Neural cell (in vitro differentiated cells): ENCODE results near the gene AMIGO3.

Experiments
- CTCF ChIP-seq: fragments of 450-650 bp; IDR thresholded peaks from 2 replicates; pipeline ENCODE4 v1.5.1; 2014; ENCODE audit warnings: antibody characterized with exemption, mild to moderate bottlenecking, moderate library complexity; ENCODE audit not compliant: poor library complexity, severe bottlenecking
- EP300 ChIP-seq: fragments of 450-650 bp; conservative IDR thresholded peaks from 2 replicates; pipeline ENCODE4 v1.6.1; 2014; ENCODE audit warnings: antibody characterized with exemption, mild to moderate bottlenecking, moderate library complexity; ENCODE audit not compliant: poor library complexity, severe bottlenecking
- POLR2AphosphoS5 ChIP-seq: IDR thresholded peaks from 2 replicates; pipeline ENCODE4 v1.6.1; 2012

DNA sequence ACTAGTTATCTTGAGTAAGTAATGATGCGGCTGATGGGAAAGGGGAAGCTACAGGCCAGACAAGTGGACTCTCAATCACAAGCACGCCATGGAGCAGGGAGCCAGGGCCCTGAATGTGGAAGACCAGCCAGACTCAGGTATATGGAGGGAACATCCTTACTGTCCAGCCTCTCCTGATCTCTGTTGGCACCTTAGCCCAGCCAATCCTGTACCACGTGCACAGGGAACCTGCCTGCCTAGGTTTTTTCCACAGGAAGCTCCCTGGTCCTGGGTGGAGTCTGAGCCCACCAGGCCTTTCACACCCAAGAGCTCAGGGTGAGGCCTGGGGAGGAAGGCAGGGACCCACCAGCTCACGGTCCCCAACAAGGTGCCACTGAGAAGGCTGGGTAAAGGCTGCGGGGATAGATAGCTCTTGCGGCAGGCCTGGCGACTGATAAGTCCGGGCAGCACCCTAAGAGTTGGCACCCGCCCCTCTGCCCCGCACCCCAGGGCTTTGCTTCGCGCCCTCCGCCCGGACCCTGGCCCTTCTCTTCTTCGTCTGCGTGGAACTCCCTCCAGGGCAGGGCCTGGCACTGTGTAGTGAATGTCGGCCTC, 46.3 kb downstream of the AMIGO3 start:
- TF ChIP-seq CTCF = no peak
- no peak for TF ChIP-seq POLR2AphosphoS5
- TF ChIP-seq EP300 = no peak
